GM21717 (cell line): ENCODE measurements around the gene TPPP3.

Source experiments
- ATAC-seq: cut with Tn5 transposase; IDR thresholded peaks from one replicate; pipeline ENCODE4 v1.9.1; 2021; ENCODE audit warnings: mild to moderate bottlenecking, moderate library complexity; ENCODE audit not compliant: unreplicated experiment

The TPPP3 gene

GRCh38 chr16:67406111-67406971 is 13.0 kb upstream of the TPPP3 start:
- ATAC-seq: no peak

GRCh38 chr16:67405336-67405735 is 12.0 kb upstream of the TPPP3 start:
- ATAC-seq: no peak

DNA sequence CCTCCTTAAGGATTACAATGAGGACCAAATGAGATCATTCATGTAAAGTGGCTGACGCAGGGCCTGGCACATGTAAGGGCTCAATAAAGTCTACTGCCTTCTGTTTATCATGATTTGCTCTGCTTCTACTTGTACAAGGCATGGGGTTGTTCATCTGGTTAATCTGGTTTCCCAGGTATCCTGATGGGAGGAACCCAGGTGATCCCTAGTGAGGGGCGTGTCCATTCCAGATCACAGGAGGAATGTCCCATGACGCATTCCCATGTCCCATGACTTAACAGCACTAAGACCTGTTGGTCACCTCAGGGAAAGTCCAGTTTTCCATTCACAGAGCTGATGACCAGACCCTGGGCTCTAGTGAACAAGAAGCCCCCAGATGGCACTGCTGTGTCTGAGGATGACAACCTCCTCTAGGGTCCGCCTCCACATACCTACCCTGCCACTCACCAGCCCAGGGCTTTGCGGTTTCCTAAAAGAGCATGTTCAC is 11.5 kb upstream of the TPPP3 start:
- no peak for ATAC-seq

DNA sequence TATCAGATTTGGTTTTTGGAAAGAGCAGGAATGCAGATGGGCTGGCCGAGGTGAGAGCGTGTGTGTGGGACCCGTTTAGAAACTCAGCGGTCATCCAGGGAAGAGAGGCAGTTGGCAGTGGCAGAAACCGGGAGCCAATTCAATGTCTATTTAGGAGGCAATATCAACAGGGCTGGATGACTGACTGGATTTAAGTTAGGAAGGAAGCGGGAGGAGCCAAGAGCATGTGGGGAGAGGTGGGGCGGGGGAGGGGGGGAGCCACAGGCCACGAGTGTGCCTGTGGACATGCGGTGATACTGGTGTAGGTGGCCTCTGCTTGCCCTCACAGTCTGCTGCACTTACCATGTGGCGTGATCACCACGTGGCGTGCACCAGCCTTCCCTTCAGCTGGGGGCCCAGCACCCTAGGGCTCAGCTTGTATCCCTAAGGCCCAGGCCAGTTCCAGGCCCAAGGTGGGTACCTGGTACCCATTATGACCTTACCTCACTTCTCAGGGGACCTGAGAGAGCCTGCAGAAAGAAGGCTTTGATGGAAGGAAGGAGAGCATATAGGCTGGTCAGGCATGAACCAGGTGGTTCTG is 10.8 kb upstream of the TPPP3 start:
- ATAC-seq: no peak

GRCh38 chr16:67400901-67401300 is 7.6 kb upstream of the TPPP3 start:
- no peak for ATAC-seq

DNA sequence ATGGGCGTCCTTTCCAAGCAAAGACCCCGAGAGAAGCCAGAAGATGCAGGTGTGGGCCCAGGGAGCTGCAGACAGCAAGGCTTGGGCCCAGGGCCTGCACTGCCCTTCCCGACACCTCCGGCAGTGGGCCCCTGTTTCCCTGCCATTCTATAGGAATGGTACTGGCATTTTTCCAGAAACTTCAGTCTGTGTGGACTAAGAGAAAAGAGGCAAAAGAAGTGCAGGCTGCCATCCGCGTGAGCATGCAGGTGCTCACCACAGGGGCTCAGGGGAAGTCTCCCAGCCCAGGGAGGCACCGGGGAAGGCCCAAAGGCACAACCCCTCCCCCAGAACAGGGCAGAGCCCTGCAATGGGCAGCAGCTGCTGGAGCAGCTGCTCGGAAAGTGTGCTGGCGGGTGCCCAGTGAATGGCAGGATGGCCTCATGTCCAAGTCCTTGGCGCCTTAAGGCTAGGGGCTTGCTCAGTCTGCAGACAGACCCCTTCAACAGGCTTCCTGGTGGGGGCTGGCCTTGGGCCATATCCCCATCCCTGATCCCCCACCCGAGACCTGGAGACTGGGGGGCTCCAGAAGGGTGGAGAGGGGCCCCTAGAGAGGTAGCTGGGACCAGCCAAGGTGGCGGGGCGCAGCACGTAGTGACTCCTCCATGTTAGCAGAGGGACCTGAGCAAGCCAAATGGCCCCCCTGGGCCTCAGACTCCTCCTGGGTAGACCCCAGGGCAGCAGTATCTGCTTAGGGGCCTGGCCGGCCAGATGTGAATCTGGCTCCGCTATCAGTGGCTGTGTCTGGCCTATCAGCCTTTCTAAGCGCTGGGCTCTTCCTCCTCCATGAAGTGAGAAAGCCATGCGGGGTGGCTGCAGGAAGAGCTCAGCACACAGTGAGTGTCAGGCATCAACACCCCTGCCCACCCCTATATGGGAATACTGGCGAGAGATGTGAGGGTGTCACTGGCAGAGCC is 6.7 kb upstream of the TPPP3 start:
- no peak for ATAC-seq

GRCh38 chr16:67399218-67399733 is 6.0 kb upstream of the TPPP3 start:
- ATAC-seq: no peak

GRCh38 chr16:67398546-67399217 is 5.4 kb upstream of the TPPP3 start:
- no peak for ATAC-seq

DNA sequence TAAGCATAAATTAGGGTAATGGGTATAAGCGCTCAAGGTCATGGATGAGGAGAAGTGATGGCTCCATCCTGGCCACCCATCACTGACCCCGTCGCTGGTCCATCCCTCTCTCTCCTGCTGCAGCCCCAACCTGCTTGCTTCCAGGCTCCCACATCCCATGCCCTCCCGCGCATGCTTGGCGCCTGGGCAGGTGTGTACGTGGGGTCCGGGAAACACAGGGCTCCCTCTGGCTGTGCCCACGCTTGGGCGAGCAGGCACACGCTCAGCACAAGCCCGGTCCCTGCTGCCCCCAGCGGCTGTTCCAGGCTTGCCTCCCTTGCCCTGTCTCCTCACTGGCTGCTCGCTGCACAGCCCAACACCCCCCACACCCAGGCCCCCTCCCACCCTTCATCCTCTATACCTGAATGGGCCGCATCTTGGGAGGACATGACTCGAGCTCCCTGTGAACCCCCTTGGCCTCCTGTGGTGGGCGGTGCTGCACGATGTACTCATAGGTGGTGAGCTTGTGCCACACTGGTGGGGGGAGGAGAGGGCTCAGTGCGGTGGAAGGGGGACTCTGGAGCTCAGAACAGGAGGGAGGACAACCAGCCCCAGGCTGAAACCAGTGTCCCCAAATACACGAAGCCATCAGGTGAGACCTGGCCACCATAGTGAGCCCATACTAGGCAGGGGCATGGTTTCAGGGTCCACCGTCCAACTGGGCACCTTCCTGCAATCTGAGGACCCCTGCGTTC is 4.7 kb upstream of the TPPP3 start:
- ATAC-seq: no peak

- no peak for ATAC-seq
Measured at GRCh38 chr16:67397036-67397801, 3.9 kb upstream of the TPPP3 start.

DNA sequence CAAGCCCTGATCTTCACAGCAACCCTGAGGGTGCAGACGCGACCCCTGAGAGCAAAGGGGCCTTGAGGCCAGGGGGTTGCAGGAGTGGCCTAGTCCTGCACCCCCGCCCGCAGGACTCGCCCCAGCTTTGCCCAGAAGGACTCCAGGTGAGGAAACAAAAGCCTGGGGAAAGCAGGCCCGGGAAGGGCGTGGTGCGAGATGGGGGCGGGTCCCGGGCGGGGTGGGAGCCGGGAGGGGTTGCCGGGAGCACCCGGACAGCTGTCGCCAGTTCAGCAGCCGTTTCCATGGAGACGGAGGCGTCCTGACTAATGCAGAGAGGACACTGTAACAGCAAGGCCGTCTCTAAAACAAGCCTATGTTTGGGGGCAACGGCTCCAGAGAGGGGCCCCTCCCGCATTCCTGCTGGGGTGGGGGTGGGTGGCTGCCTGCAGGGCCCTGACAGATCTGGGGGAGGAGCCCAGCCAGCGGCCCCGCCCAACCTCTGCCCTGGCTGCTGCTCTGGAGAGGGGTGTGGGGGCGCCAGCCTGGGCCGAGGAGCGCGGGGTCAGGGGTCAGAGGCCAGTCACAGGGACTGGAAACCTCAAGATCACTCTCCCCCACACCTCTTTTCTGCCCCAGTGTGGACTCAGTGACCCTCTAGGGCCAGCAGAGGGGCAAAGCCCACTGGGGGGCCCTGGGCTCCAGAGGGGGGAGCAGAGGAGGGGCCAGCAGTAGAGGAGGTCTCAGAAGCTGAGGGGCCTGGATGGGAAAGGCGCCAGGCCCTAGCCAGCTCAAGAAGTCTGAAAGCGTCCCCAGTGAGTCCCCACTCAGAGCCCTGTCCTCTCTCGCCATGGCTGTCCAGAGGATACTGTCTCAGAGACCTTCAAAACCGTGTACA is 3.1 kb upstream of the TPPP3 start:
- no peak for ATAC-seq

DNA sequence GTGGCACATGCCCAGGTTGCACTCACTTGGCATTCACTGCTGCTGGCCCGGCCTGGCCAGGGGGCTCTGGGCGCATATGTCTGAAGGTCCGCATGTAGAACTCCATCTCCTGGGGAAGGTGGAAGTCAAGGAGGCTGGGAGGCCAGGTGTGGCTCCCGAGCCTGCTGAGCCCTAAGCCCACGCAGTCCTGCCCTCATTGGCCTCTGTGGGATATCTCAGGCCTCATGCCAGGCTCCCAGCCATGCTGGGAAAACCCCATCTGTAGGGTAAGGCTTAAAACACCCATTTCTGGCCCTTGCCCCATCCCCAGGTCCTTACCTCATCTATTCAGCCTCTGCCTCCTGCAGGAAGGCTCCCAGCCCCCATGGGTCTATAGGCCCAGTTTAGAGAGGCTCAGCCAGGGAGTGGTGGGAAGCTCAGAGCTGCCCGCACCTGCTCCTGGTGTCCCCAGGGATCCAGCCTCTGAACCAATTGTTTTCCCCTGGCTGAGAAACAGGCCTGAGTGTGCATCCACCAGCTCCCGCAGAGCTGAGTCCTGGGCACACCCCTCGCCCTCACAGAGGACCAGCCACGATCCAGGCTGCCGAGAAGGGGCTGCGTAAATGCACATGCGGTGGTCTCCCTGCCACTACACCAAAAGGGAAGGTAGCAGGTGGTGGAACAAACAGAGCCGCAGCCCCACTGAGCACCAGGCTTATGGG is 2.3 kb upstream of the TPPP3 start:
- no peak for ATAC-seq

DNA sequence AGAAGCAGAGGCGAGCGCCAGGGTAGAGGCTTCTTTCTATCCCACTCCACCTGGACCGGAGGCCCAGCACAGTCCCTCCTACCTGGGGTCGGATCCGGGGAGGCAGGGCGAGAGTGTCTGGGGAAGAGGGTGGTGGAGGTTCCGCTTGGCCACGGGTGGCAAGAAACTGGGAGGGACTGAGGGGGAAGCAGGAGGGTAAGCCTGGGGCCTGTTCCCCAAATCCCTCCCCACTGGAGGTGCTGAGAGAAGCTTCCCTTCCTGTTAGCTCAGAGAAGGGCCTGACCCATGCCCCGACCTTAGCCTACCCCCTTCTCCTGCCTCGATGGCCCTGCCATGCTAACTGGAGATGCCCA is 1.8 kb upstream of the TPPP3 start:
- ATAC-seq: no peak

DNA sequence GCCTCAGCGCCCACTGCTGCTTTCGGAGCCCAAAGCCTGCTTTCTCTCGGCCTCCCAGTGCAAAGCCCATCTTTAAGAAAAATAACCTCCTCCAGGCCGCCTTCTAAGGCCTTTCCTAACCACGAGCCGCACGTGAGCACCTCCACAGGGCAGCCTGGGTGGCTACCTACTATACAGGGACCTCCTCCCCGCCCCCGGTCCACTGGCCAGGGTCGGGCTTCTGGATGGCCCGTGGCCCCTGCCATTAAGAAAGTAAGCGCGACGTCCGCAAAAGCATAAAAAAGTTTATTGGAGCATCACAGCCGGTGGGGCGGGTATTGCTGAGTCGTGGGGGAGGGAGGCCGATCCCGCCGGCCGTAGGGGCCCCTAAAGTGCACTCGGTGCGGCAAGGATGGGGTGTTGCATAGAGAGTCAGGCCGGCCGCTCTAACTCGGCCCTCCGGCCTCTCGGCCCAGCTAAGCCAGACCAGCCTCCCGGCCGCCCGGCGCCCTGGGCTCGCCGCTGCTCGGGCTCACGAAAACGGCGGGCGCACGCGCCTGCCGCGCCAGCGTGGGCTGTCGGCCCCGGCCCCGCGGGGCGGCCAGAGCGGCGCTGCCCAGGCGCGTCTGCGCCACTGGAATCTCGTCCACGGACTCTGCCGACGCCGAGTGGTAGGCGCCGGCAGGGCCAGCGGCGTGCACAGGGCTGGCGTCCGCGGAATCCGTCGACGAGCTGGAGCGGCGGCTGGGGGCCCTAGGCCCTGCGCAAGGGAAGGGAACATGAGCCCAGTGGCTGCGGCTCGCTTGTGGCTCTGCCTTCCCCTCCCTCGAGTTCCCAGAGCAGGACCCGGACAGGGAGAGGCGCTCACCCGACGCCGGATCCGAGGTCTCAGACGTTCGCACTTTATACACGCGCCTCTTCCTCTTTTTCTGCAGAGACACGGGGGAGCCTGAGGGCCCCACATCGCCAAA is 1.1 kb upstream of the TPPP3 start:
- ATAC-seq: no peak

- no peak for ATAC-seq
Measured at GRCh38 chr16:67393788-67394154, 473 bp upstream of the TPPP3 start.

DNA sequence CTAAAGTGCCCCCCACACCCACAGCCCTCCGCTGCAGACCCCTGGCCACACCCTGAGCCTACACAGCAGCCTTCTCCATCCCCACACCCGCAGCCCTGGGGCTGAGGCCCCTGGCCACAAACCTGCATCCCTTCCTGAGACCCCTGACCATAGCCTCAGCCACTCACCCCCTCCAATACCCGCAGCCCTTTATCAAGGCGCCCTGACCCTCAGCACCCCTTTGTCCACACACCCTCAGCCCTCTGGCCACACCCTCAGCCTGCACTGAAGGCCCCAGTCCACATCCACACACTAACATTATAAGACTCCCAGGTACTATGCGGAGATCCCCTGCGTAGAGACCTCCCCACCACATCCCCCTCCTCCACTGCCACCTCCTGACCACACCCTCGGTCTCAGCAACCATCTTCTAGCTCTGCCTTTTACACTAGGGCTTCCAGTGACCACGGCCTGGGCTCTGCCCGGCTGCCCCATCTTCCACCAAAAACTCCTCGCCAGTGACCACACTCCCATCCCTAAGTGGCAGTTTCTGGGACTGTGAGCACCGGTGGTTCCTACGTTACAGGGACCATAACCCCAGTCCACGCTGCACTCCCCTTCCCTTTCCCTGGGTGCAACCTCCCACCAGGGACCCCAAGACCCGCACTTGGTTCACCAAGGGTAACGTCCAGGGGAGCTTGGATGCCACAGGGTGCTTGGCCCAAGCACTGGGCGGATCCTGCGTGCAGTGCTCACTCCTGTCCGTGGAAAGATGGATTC is 818 bp downstream of the TPPP3 start:
- ATAC-seq: no peak
